UCSD-AML1 (cell line): ENCODE data around the gene GLB1L3.
"Not testable (repeated sequence)": the region's sequence is repeated elsewhere in the genome, so short reads cannot be mapped to it uniquely, and the experiment has no call there.

Experiments used
- DNase-seq: peaks from one replicate; lab custom pipeline; 2025; ENCODE audit not compliant: unreplicated experiment; lab: John Stamatoyannopoulos, UW

Gene GLB1L3

GRCh38 chr11:134312223-134312622, 36.0 kb downstream of the GLB1L3 start:
- no peak for DNase-seq

- DNase-seq, result no peak
Measured at GRCh38 chr11:134312807-134313206, 36.6 kb downstream of the GLB1L3 start.

GRCh38 chr11:134313379-134313778, 37.2 kb downstream of the GLB1L3 start:
- DNase-seq, result no peak

- DNase-seq, result no peak
Measured at GRCh38 chr11:134313821-134314607, 37.8 kb downstream of the GLB1L3 start.

- no peak for DNase-seq
Measured at GRCh38 chr11:134317103-134317502, 40.9 kb downstream of the GLB1L3 start.

- DNase-seq, result not testable (repeated sequence)
Measured at GRCh38 chr11:134321373-134321772, 45.2 kb downstream of the GLB1L3 start.

GRCh38 chr11:134322553-134322952, 46.4 kb downstream of the GLB1L3 start:
- DNase-seq, result no peak

- no peak for DNase-seq
Measured at GRCh38 chr11:134328433-134328832, 52.3 kb downstream of the GLB1L3 start.

- no peak for DNase-seq
Measured at GRCh38 chr11:134330611-134331353, 54.6 kb downstream of the GLB1L3 start.

GRCh38 chr11:134331354-134332188, 55.4 kb downstream of the GLB1L3 start, which contains the start of gene GLB1L2:
GLB1L2 (plus strand) TSS chr11:134331988; CDS start chr11:134332062, 74 bp downstream.
- DNase-seq, result no peak

GRCh38 chr11:134332189-134332631, 56.0 kb downstream of the GLB1L3 start:
- no peak for DNase-seq

GRCh38 chr11:134332782-134333181, 56.6 kb downstream of the GLB1L3 start:
- DNase-seq, result no peak

GRCh38 chr11:134333312-134333711, 57.1 kb downstream of the GLB1L3 start:
- DNase-seq, result no peak

GRCh38 chr11:134333946-134334345, 57.8 kb downstream of the GLB1L3 start:
- DNase-seq, result no peak

- no peak for DNase-seq
Measured at GRCh38 chr11:134334796-134335571, 58.8 kb downstream of the GLB1L3 start.

GRCh38 chr11:134337051-134337450, 60.9 kb downstream of the GLB1L3 start:
- no peak for DNase-seq

GRCh38 chr11:134338068-134338467, 61.9 kb downstream of the GLB1L3 start:
- DNase-seq, result no peak

- DNase-seq, result no peak
Measured at GRCh38 chr11:134338654-134339053, 62.5 kb downstream of the GLB1L3 start.

- no peak for DNase-seq
Measured at GRCh38 chr11:134339756-134340155, 63.6 kb downstream of the GLB1L3 start.

GRCh38 chr11:134340354-134340964, 64.3 kb downstream of the GLB1L3 start:
- no peak for DNase-seq
